NCI-H2196 treated with DMSO at 0.1 percent for 48 hours (cell line): ENCODE data around the gene ABHD11.

ENCODE experiments used
- DNase-seq: peaks from one replicate; lab custom pipeline; 2025; ENCODE audit not compliant: unreplicated experiment; lab: John Stamatoyannopoulos, UW

The ABHD11 gene

DNA sequence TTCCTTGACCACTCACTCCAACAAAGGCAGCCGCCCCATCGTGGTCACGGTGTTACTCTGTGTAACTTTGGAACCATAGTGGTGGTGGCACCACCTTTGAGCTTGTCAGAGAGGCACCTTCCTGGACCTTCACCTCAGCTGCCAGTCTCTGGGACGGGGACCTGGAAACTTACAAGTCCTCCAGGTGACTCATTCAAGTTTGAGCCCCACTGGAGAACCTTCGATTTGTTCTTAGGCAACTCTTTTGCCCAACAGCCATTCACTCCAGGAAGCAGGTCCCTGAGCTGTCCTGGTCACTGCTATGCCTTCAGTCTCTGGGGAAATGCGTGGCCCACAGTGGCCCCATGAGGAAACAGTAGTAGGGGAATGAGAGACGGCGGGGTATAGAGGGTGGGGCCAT lies 36.4 kb downstream of the ABHD11 start:
- DNase-seq, result no peak

- DNase-seq, result no peak
Observed at GRCh38 chr7:73701357-73701995, 37.1 kb downstream of the ABHD11 start.

GRCh38 chr7:73700581-73701134 lies 37.9 kb downstream of the ABHD11 start:
- no peak for DNase-seq

GRCh38 chr7:73700069-73700423 lies 38.6 kb downstream of the ABHD11 start:
- DNase-seq, result no peak

GRCh38 chr7:73699370-73700068 lies 39.1 kb downstream of the ABHD11 start:
- no peak for DNase-seq

DNA sequence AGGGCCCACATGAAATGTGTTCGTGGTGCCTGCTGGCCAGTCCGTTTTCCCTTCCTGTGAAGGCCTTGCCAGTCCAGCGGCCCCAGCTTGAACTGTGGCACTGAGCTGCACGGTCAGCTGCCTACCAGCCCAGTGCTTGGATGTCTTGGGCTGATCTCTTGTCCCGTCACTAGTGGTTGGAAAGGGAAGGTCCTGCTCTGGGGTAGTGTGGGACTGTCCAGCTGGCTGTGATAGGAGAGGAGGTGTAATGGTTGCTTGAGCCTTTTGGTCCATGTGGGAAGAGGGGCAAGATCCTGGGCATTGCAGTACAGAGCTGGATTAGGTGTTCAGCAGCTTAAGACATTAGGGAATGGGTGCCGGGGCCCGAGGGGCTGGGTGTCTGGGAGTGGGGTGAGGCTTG lies 40.2 kb downstream of the ABHD11 start:
- DNase-seq, result no peak

DNA sequence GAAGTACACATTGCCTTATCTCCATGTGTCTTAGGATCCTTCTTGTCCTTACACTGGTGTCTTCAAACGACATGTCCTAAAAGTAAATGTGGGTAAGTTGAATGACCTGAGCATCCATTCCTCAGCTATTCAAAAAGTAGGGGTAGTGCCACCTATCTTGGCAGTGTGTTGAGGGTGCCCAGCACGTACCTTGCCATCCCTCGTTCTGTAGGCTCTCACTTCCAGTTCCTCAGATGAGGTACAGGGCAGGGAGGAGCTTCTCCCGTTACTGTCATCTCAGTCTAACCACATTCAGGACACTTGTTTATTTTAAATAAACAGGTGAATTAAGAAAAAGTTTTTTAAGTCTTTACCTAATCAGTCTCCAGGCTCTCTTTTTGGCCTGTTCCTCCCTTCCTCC lies 42.2 kb downstream of the ABHD11 start:
- DNase-seq, result no peak

GRCh38 chr7:73690646-73691045 lies 48.0 kb downstream of the ABHD11 start:
- no peak for DNase-seq

DNA sequence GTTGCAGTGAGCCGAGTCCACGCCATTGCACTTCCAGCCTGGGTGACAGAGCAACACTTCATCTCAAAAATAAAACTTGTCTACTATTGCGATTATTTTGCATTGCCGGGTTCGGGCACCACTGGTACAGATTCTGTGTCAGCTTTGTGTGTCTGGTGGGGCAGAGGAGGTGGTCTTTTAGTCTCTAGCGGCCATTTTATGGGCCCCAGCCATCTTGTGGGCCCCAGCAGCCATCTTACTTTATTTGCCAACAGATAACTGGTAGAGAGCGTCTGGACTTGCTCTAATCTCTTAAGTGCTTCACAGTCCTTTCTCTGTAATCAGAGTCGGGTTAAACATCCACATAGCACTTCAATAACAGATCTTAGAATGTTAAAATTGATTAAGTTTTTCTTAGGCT lies 50.3 kb downstream of the ABHD11 start:
- no peak for DNase-seq
